Progenitor cell of endocrine pancreas (in vitro differentiated cells): ENCODE data around the gene SMOC2. TPM values are rescaled to one million over a fixed set of nuclear protein-coding genes. Genes with fewer than 3 reads are reported as not detected.

Experiments used
- DNase-seq: peaks from one replicate; pipeline ENCODE4 v3.0.0; 2021; ENCODE audit warnings: low spot score; ENCODE audit not compliant: unreplicated experiment
- H3K27ac Mint-ChIP-seq: 2 replicates; pipeline ENCODE4 v1.8.0; 2021; ENCODE audit warnings: mild to moderate bottlenecking, moderate library complexity, mixed read lengths
- H3K27me3 Mint-ChIP-seq: 2 replicates; pipeline ENCODE4 v1.8.0; 2021; ENCODE audit warnings: mixed read lengths
- H3K36me3 Mint-ChIP-seq: 2 replicates; pipeline ENCODE4 v1.8.0; 2022; ENCODE audit warnings: mixed read lengths; ENCODE audit not compliant: insufficient read depth
- H3K4me1 Mint-ChIP-seq: 2 replicates; pipeline ENCODE4 v1.8.0; 2021; ENCODE audit warnings: low read depth, mixed read lengths
- H3K4me3 Mint-ChIP-seq: 2 replicates; pipeline ENCODE4 v1.8.0; 2021; ENCODE audit warnings: low read depth, mild to moderate bottlenecking, moderate library complexity, mixed read lengths
- H3K9me3 Mint-ChIP-seq: 2 replicates; pipeline ENCODE4 v1.8.0; 2021; ENCODE audit warnings: low read depth, mixed read lengths
- total RNA-seq: library from RNA; stranded (reverse); gene quantifications from 2 replicates; pipeline ENCODE4 v1.2.1, GENCODE V29; 2021
- TF ChIP-seq, protein P1 (sequence below): fragments of 200-600 bp; sonication (generic); IDR thresholded peaks from one replicate; pipeline ENCODE4 v1.5.0; 2021; ENCODE audit warnings: antibody characterized with exemption, mild to moderate bottlenecking; ENCODE audit not compliant: unreplicated experiment

The SMOC2 gene
- total RNA-seq, 1 donor from 2014 or later: 5.9 TPM

DNA sequence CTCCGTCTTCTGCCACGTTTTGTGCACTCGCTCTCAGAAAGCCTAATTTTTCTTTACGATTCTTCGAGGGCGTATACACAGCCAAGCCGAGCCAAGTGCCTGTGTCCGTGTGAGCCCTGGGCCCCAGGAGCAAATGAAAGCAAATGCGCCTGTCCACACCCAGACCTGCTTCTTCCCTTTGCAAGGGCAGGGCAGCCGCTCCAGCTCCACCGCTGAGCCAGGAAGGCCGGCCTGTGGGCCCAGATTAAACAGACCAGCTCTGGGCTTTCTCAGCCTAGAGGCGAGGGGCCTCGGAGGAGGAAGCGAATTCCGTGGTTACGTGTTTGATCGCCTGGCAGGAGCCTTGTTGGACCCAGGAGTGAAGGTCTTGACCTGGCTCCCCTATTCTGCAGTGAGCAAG, 184.6 kb downstream of the SMOC2 start:
- Mint-ChIP-seq H3K27ac (no peak overlapping the region), H3K27me3 (peaks cover 4% of the 10 kb centered on the region), H3K4me3 (no peak overlapping the region), H3K36me3 (no peaks in the 10 kb centered on the region), H3K9me3 (peaks cover 5% of the 10 kb centered on the region), H3K4me1 (peaks cover 35% of the 10 kb centered on the region)
- TF ChIP-seq, protein P1, sequence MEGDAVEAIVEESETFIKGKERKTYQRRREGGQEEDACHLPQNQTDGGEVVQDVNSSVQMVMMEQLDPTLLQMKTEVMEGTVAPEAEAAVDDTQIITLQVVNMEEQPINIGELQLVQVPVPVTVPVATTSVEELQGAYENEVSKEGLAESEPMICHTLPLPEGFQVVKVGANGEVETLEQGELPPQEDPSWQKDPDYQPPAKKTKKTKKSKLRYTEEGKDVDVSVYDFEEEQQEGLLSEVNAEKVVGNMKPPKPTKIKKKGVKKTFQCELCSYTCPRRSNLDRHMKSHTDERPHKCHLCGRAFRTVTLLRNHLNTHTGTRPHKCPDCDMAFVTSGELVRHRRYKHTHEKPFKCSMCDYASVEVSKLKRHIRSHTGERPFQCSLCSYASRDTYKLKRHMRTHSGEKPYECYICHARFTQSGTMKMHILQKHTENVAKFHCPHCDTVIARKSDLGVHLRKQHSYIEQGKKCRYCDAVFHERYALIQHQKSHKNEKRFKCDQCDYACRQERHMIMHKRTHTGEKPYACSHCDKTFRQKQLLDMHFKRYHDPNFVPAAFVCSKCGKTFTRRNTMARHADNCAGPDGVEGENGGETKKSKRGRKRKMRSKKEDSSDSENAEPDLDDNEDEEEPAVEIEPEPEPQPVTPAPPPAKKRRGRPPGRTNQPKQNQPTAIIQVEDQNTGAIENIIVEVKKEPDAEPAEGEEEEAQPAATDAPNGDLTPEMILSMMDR: no peak
- DNase-seq: no peak

DNA sequence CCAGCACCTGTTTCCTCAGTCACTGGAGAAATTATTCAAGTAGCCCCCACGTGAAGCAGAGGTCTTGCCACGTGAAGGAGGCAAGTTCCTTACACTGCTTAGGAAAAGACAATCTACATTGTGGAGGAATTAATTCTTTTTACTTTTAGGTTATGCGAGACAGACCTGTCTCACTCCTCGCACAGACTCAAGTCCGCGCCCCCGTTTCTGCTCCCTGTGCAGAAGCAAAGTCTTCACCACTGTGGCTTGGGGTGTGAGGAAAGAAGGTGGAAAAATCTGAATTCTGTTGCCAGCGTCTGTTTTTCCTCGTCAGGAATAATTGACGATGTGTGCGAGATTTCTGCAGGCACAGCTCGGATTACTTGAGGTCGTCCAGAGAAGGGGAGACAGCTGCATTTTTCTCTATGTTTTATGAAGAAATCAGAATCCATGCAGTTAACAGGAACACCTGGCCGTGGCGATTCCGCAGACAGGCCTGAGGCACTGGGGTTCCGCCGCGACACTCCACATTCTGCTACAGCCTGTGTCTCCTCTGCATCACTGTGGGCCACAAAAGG, 185.1 kb downstream of the SMOC2 start:
- Mint-ChIP-seq H3K4me3 (no peak overlapping the region), H3K4me1 (peaks cover 35% of the 10 kb centered on the region), H3K36me3 (no peaks in the 10 kb centered on the region), H3K27me3 (peaks cover 4% of the 10 kb centered on the region), H3K9me3 (peaks cover 5% of the 10 kb centered on the region), H3K27ac (no peak overlapping the region)
- TF ChIP-seq, protein P1: no peak
- no peak for DNase-seq

DNA sequence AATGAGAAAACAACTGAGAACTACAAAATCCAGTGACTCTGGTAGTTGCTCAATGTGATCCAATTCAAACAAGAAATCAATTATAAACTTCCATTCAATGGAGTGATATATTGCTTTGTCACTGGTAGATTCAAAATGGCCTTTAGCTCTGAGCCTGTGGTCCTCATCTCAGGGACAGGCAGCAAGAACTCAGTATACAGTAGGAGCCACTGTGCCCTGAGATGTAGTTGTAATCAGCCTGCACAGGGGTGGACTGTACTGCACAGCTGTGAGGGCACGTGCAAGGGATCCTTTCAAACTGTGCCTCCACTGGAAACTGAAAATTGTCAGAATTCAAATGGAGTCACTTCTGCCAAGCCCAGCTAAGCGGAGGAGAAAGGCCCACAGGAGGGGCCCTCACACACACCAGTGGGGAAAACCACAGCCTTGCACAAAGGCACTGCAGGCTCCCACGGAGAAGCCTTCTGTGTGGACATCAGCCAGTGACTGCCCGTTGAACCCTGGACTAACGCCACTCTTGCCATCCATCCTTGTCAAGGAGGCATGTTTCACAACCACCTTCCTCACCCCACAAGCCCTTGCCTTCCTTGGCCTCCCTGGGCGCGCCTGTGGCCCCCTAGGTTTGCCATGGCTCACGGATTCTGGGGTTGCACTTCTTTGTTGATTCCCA, 186.7 kb downstream of the SMOC2 start:
- no peak overlapping the region for H3K27ac Mint-ChIP-seq

DNA sequence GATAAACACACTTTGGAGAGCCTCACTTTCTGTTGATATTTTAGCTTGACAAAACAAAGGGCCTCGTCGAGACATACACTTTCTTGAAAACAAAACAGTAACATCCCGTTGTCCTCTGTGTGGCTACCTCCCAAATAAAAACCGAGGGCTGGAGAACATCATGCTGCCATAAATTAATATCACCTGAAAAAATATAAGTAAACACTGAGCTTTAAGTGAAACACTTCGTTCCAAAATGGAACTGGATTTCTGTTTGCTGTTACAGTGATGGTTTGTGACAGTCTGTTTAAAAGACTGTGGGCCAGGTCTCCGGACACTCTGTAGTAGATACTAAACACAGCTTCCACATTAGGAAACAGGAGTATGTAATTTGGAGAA, 187.2 kb downstream of the SMOC2 start:
- Mint-ChIP-seq H3K27me3 (peaks cover 8% of the 10 kb centered on the region), H3K4me1 (peaks cover 40% of the 10 kb centered on the region), H3K9me3 (no peaks in the 10 kb centered on the region), H3K4me3 (no peak overlapping the region), H3K36me3 (no peaks in the 10 kb centered on the region), H3K27ac (no peak overlapping the region)
- TF ChIP-seq, protein P1: no peak
- no peak for DNase-seq

More for the DNA sequence above, 186.7 kb downstream of the SMOC2 start:
- DNase-seq: no peak
- no peak overlapping the region for H3K4me3 Mint-ChIP-seq
- peaks cover 8% of the 10 kb centered on the region for H3K27me3 Mint-ChIP-seq
- H3K4me1 Mint-ChIP-seq: peaks cover 40% of the 10 kb centered on the region
- H3K9me3 Mint-ChIP-seq: no peaks in the 10 kb centered on the region
- TF ChIP-seq, protein P1: no peak
- H3K36me3 Mint-ChIP-seq: no peaks in the 10 kb centered on the region

DNA sequence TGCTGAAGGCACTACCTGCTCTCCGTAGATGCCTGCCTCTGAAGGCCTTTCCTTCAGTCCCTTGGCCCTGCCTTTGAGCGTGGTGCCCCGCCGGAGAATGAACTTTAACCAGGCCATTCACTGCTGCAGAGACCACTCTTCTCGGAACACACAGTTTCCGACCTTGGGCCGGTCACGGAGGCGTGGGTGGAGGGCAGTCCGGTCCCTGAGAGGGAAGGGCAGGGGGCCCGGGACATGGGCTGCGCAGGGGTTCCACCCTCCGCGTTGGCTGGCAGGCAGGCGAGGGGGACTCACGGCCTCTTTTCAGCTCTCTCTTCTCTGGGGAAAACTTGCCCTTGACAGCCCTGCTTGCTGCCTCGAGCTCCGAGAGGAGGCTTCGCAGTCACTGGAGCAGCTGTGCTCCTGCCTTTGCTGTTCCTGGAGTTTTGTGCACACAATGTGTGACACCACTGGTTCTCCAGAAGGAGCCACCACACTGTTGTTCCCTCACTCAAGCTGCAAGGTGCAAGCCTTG, 187.8 kb downstream of the SMOC2 start:
- Mint-ChIP-seq H3K27ac (no peak overlapping the region), H3K4me1 (peaks cover 38% of the 10 kb centered on the region), H3K36me3 (no peaks in the 10 kb centered on the region), H3K9me3 (no peaks in the 10 kb centered on the region), H3K27me3 (peaks cover 8% of the 10 kb centered on the region), H3K4me3 (no peak overlapping the region)
- TF ChIP-seq, protein P1: no peak
- no peak for DNase-seq
